ENCODE measurements around the gene EPC1. TPM values are rescaled to one million over a fixed set of nuclear protein-coding genes. Genes with fewer than 3 reads are reported as not detected.

EPC1 gene
- total and polyA plus RNA-seq, 9 of the 15 experiments (the other 6 are each of a cell fraction or from before 2014, with no cell fraction given), result 7.0 to 43.6 (median 16.1) TPM

DNA sequence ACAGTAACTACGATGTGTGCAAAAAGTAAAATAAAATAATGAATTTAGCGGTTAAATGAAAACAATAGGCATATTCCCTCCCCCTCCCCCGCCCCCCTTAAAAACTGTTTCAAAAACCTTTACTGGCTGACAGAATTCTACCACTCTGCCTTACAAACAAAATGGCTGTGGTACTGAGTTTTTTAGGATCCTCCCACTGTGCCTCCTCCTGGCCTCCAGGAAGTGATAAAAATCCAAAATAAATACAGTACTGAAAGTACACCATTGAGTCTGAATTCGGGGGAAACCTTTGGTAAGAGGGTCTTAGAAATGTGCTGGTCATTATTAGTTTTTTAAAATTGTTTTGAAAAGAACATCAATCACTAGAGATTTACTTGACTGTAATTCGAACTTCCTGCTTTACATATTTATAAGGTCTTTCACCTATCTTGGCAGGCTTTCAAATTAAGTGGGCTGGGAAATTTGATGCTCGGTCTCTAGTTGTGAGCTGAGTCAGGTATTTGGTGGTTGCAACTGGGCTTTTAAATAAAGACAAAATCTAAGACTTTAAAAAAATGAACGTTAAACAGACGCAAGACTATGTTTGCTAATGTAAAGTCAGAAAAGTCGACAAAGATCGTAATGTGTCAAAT is 32.5 kb upstream of the EPC1 start (continued):
- TF ChIP-seq, protein P1, sequence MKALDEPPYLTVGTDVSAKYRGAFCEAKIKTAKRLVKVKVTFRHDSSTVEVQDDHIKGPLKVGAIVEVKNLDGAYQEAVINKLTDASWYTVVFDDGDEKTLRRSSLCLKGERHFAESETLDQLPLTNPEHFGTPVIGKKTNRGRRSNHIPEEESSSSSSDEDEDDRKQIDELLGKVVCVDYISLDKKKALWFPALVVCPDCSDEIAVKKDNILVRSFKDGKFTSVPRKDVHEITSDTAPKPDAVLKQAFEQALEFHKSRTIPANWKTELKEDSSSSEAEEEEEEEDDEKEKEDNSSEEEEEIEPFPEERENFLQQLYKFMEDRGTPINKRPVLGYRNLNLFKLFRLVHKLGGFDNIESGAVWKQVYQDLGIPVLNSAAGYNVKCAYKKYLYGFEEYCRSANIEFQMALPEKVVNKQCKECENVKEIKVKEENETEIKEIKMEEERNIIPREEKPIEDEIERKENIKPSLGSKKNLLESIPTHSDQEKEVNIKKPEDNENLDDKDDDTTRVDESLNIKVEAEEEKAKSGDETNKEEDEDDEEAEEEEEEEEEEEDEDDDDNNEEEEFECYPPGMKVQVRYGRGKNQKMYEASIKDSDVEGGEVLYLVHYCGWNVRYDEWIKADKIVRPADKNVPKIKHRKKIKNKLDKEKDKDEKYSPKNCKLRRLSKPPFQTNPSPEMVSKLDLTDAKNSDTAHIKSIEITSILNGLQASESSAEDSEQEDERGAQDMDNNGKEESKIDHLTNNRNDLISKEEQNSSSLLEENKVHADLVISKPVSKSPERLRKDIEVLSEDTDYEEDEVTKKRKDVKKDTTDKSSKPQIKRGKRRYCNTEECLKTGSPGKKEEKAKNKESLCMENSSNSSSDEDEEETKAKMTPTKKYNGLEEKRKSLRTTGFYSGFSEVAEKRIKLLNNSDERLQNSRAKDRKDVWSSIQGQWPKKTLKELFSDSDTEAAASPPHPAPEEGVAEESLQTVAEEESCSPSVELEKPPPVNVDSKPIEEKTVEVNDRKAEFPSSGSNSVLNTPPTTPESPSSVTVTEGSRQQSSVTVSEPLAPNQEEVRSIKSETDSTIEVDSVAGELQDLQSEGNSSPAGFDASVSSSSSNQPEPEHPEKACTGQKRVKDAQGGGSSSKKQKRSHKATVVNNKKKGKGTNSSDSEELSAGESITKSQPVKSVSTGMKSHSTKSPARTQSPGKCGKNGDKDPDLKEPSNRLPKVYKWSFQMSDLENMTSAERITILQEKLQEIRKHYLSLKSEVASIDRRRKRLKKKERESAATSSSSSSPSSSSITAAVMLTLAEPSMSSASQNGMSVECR (CRISPR knock-in tag; IDR thresholded peaks at IDR 0.05), result no peak
- no peak for TF ChIP-seq SRF (CRISPR knock-in tag; IDR thresholded peaks at IDR 0.05)
- no peak for TF ChIP-seq EP400 (IDR thresholded peaks at IDR 0.05)
- TF ChIP-seq JUND (IDR thresholded peaks at IDR 0.05; ENCODE audit: borderline replicate concordance, low read depth, low read length), result peak; percentile 1; the same call in 1 of the 2 replicates
- TF ChIP-seq JUND (tag; IDR thresholded peaks at IDR 0.05; ENCODE audit: borderline replicate concordance, low read depth, low read length), result no peak; the same call in 2 of the 3 replicates
- TF ChIP-seq ELF1 (tag; IDR thresholded peaks at IDR 0.05), result peak; percentile 73
- TF ChIP-seq, protein P2, sequence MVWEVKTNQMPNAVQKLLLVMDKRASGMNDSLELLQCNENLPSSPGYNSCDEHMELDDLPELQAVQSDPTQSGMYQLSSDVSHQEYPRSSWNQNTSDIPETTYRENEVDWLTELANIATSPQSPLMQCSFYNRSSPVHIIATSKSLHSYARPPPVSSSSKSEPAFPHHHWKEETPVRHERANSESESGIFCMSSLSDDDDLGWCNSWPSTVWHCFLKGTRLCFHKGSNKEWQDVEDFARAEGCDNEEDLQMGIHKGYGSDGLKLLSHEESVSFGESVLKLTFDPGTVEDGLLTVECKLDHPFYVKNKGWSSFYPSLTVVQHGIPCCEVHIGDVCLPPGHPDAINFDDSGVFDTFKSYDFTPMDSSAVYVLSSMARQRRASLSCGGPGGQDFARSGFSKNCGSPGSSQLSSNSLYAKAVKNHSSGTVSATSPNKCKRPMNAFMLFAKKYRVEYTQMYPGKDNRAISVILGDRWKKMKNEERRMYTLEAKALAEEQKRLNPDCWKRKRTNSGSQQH (CRISPR knock-in tag; IDR thresholded peaks at IDR 0.05), result no peak
- TF ChIP-seq CSDE1 (IDR thresholded peaks at IDR 0.05), result no peak
- TF ChIP-seq, protein P3, sequence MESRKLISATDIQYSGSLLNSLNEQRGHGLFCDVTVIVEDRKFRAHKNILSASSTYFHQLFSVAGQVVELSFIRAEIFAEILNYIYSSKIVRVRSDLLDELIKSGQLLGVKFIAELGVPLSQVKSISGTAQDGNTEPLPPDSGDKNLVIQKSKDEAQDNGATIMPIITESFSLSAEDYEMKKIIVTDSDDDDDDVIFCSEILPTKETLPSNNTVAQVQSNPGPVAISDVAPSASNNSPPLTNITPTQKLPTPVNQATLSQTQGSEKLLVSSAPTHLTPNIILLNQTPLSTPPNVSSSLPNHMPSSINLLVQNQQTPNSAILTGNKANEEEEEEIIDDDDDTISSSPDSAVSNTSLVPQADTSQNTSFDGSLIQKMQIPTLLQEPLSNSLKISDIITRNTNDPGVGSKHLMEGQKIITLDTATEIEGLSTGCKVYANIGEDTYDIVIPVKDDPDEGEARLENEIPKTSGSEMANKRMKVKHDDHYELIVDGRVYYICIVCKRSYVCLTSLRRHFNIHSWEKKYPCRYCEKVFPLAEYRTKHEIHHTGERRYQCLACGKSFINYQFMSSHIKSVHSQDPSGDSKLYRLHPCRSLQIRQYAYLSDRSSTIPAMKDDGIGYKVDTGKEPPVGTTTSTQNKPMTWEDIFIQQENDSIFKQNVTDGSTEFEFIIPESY (CRISPR knock-in tag; IDR thresholded peaks at IDR 0.05), result no peak
- TF ChIP-seq, protein P4, sequence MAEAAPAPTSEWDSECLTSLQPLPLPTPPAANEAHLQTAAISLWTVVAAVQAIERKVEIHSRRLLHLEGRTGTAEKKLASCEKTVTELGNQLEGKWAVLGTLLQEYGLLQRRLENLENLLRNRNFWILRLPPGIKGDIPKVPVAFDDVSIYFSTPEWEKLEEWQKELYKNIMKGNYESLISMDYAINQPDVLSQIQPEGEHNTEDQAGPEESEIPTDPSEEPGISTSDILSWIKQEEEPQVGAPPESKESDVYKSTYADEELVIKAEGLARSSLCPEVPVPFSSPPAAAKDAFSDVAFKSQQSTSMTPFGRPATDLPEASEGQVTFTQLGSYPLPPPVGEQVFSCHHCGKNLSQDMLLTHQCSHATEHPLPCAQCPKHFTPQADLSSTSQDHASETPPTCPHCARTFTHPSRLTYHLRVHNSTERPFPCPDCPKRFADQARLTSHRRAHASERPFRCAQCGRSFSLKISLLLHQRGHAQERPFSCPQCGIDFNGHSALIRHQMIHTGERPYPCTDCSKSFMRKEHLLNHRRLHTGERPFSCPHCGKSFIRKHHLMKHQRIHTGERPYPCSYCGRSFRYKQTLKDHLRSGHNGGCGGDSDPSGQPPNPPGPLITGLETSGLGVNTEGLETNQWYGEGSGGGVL (CRISPR knock-in tag; IDR thresholded peaks at IDR 0.05), result no peak
- TF ChIP-seq FOXK2 (conservative IDR thresholded peaks at IDR 0.05 in 1 of 2, IDR thresholded peaks at IDR 0.05 in 1 of 2; ENCODE audit: low read depth in 2 of 2), result peak in 1 of 2 experiments; percentile 13; a peak in 1 of 4 replicates
- TF ChIP-seq NELFE (IDR thresholded peaks at IDR 0.05; ENCODE audit: insufficient read depth, insufficient read length), result no peak
- no peak for TF ChIP-seq NCOR1 (IDR thresholded peaks at IDR 0.05)

All from K562 (cell line).